Fibroblast of lung (primary cell): Measurements from ENCODE around the gene PSKH1.

Source experiments
- CTCF ChIP-seq, 2 donors: IDR thresholded peaks in 1 of 2; conservative IDR thresholded peaks in 1 of 2; 1 replicate in 1 of 2; 2 replicates in 1 of 2; pipeline ENCODE4 v1.5.1; 2011 to 2012; ENCODE audit warnings: low read length in 2 of 2, control low read depth in 1 of 2, inconsistent platforms in 1 of 2, low read depth in 1 of 2, mild to moderate bottlenecking in 1 of 2
- EZH2 ChIP-seq: IDR thresholded peaks from 2 replicates; pipeline ENCODE4 v1.5.1; 2012; ENCODE audit warnings: low read length, control low read depth, mild to moderate bottlenecking; ENCODE audit errors: missing control alignments

DNA sequence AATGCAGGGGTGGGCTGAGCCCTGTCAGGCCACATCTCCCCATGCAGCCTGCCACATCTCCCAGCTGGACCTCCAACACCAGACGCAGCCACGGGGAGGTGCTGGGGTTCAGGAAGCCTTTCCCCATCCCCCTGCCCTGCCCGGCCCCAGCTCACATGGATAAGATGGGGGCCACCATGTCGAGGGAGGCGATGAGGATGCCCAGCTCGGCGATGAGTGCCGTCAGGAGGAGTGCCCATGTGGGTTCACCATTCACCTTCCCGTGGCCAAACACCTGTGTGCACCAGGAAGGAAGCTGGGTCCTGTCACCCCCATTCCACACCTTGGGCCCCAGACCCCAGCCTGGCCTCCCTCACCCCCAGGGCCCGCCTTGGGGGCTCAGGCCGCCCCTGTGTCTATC, 56.6 kb downstream of the PSKH1 start:
- TF ChIP-seq CTCF (conservative IDR thresholded peaks at IDR 0.05 in 1 of 2, IDR thresholded peaks at IDR 0.05 in 1 of 2; ENCODE audit: low read depth in 1 of 2, low read length in 2 of 2) (no peak), EZH2 (no peak)
